VCaP (cell line): Measurements from ENCODE around the gene NCOA1.
A peak's percentile ranks its signal among the peaks of the same experiment; 100 is the strongest.
"Not testable (repeated sequence)": the region's sequence is repeated elsewhere in the genome, so short reads cannot be mapped to it uniquely, and the experiment has no call there.

Source experiments
- H3K27ac ChIP-seq: fragments of 450-650 bp; 2 replicates; pipeline ENCODE4 v1.5.1; 2017
- CTCF ChIP-seq: fragments of 450-650 bp; conservative IDR thresholded peaks from 2 replicates; pipeline ENCODE4 v1.5.1; 2017; ENCODE audit warnings: mild to moderate bottlenecking, moderate library complexity

NCOA1 gene

GRCh38 chr2:24571828-24572442 lies 80.9 kb downstream of the NCOA1 start:
- TF ChIP-seq CTCF, result no peak
- peak overlapping the region; percentile 7; the same call in 1 of the 2 replicates for H3K27ac ChIP-seq

- H3K27ac ChIP-seq, result no peak overlapping the region
- no peak for TF ChIP-seq CTCF
These were observed 85.1 kb downstream of the NCOA1 start for GRCh38 chr2:24576146-24576545.

GRCh38 chr2:24576617-24577016 lies 85.6 kb downstream of the NCOA1 start:
- TF ChIP-seq CTCF, result no peak
- no peak overlapping the region for H3K27ac ChIP-seq

- no peak for TF ChIP-seq CTCF
- no peak overlapping the region for H3K27ac ChIP-seq
These were observed 86.4 kb downstream of the NCOA1 start for GRCh38 chr2:24577481-24577880.

- no peak for TF ChIP-seq CTCF
- H3K27ac ChIP-seq, result no peak overlapping the region
These were observed 88.2 kb downstream of the NCOA1 start for GRCh38 chr2:24579053-24579803.

GRCh38 chr2:24580561-24580960 lies 89.5 kb downstream of the NCOA1 start:
- H3K27ac ChIP-seq, result no peak overlapping the region
- TF ChIP-seq CTCF, result no peak

GRCh38 chr2:24581971-24582370 lies 90.9 kb downstream of the NCOA1 start:
- not testable (repeated sequence) for H3K27ac ChIP-seq

GRCh38 chr2:24586955-24587354 lies 95.9 kb downstream of the NCOA1 start:
- no peak overlapping the region for H3K27ac ChIP-seq
- no peak for TF ChIP-seq CTCF
